HCT116 (cell line): ENCODE results near the gene TBC1D22B. TPM values are rescaled to one million over a fixed set of nuclear protein-coding genes. Genes with fewer than 3 reads are reported as not detected.

Experiments used
- ATAC-seq: fragments of 200-7000 bp; cut with Tn5 transposase; 2 replicates; pipeline ENCODE4 v1.9.1; 2020; ENCODE audit warnings: mild to moderate bottlenecking, moderate library complexity
- BruUV-seq: library from RNA; stranded (reverse); fragments of 400-500 nt; replicated peaks from 2 replicates; lab custom pipeline; 2021; lab: Mats Ljungman, UMichigan
- CTCF ChIA-PET: fragments of 300-600 bp; sonication (Branson Sonifier 250); formaldehyde crosslinking; loops from one replicate; lab custom pipeline; 2021; ENCODE audit warnings: antibody characterized with exemption; lab: Charles Lee
- POLR2A ChIA-PET: fragments of 300-600, 350-600 bp; sonication (Branson Sonifier 250); formaldehyde crosslinking; loops from one replicate; lab custom pipeline; 2021; ENCODE audit warnings: antibody characterized with exemption; lab: Charles Lee
- RAD21 ChIA-PET, 2 experiments: fragments of 300-600 bp; sonication (Branson Sonifier 250); formaldehyde crosslinking; loops; one replicate each; lab custom pipeline; 2023; ENCODE audit warnings: low total read pairs in 2 of 2; ENCODE audit not compliant: uncharacterized antibody in 2 of 2, unreplicated experiment in 2 of 2, low non-redundant PET in 1 of 2; lab: Charles Lee
- DNase-seq: peaks from one replicate; pipeline ENCODE4 v3.0.0-alpha.2; 2010; ENCODE audit warnings: low read depth, low spot score
- H2AFZ ChIP-seq: fragments of 200-600 bp; shearing (Covaris generic), sonication (generic); 2 replicates; pipeline ENCODE4 v1.6.1; 2017; ENCODE audit warnings: low read depth, mixed run types, mixed read lengths, antibody characterized with exemption, low read length; ENCODE audit not compliant: poor library complexity, severe bottlenecking
- H3K27ac ChIP-seq: 2 replicates; pipeline ENCODE4 v1.5.1; 2012; ENCODE audit warnings: low read depth, low read length
- H3K27me3 ChIP-seq: fragments of 200-600 bp; sonication (generic); 2 replicates; pipeline ENCODE4 v1.6.1; 2016; ENCODE audit warnings: mixed run types, low read length, mixed read lengths; ENCODE audit not compliant: insufficient read depth
- H3K36me3 ChIP-seq, 2 experiments: fragments of 200-500 bp in 1 of 2; fragments of 200-600 bp in 1 of 2; sonication (Bioruptor generic) in 1 of 2; sonication (generic) in 1 of 2; 2 replicates each; pipeline versions ENCODE4 v1.5.1 to v1.6.1; 2014 to 2016; ENCODE audit warnings: low read length in 2 of 2, inconsistent platforms in 1 of 2, mixed read lengths in 1 of 2, mixed run types in 1 of 2; ENCODE audit not compliant: insufficient read depth in 2 of 2, control insufficient read depth in 1 of 2
- H3K4me1 ChIP-seq, 2 experiments: fragments of 200-600 bp in 1 of 2; sonication (generic) in 1 of 2; 2 replicates each; pipeline versions ENCODE4 v1.5.1 to v1.6.1; 2012 to 2017; ENCODE audit warnings: low read length in 2 of 2, inconsistent platforms in 1 of 2, mild to moderate bottlenecking in 1 of 2, mixed read lengths in 1 of 2, mixed run types in 1 of 2, moderate library complexity in 1 of 2; ENCODE audit not compliant: insufficient read depth in 2 of 2, control insufficient read depth in 1 of 2
- H3K4me2 ChIP-seq: fragments of 200-600 bp; sonication (generic); 2 replicates; pipeline ENCODE4 v1.6.1; 2017; ENCODE audit warnings: mixed run types, low read length, mixed read lengths
- H3K4me3 ChIP-seq, 2 experiments: fragments of 200-600 bp in 1 of 2; sonication (generic) in 1 of 2; replicated peaks in 1 of 2; 2 replicates each; pipeline ENCODE4 v1.5.1; 2011 to 2016; ENCODE audit warnings: low read length in 2 of 2, control low read depth in 1 of 2, low read depth in 1 of 2, mild to moderate bottlenecking in 1 of 2, mixed read lengths in 1 of 2, mixed run types in 1 of 2
- H3K79me2 ChIP-seq: fragments of 200-600 bp; sonication (generic); 2 replicates; pipeline ENCODE4 v1.6.1; 2017; ENCODE audit warnings: mild to moderate bottlenecking, mixed run types, low read length, moderate library complexity, mixed read lengths; ENCODE audit not compliant: insufficient read depth
- H3K9ac ChIP-seq: fragments of 200-600 bp; sonication (generic); 2 replicates; pipeline ENCODE4 v1.6.1; 2016; ENCODE audit warnings: low read length, mixed read lengths
- H3K9me2 ChIP-seq: fragments of 200-600 bp; sonication (generic), shearing (Covaris generic); 2 replicates; pipeline ENCODE4 v1.6.1; 2017; ENCODE audit warnings: mixed run types, mild to moderate bottlenecking, moderate library complexity; ENCODE audit not compliant: insufficient read depth
- H3K9me3 ChIP-seq, 2 experiments: fragments of 200-500 bp in 1 of 2; fragments of 200-600 bp in 1 of 2; sonication (Bioruptor generic) in 1 of 2; sonication (generic) in 1 of 2; 2 replicates each; pipeline ENCODE4 v1.6.1; 2014 to 2017; ENCODE audit warnings: low read length in 2 of 2, mixed read lengths in 2 of 2, inconsistent platforms in 1 of 2, low read depth in 1 of 2, mild to moderate bottlenecking in 1 of 2, mixed run types in 1 of 2, moderate library complexity in 1 of 2; ENCODE audit not compliant: control insufficient read depth in 1 of 2, insufficient read depth in 1 of 2
- H4K20me1 ChIP-seq: fragments of 200-600 bp; sonication (generic), shearing (Covaris generic); 2 replicates; pipeline ENCODE4 v1.6.1; 2017; ENCODE audit warnings: mixed run types, mild to moderate bottlenecking, moderate library complexity; ENCODE audit not compliant: insufficient read depth
- CBX3 ChIP-seq: IDR thresholded peaks from 2 replicates; pipeline ENCODE4 v1.6.1; 2012; ENCODE audit warnings: low read depth
- CEBPB ChIP-seq: IDR thresholded peaks from 2 replicates; pipeline ENCODE4 v1.6.1; 2012; ENCODE audit warnings: low read depth
- CTCF ChIP-seq, 3 experiments: fragments of 200-600 bp in 1 of 3; sonication (generic) in 1 of 3; IDR thresholded peaks in 2 of 3; conservative IDR thresholded peaks in 1 of 3; 2 replicates each; pipeline ENCODE4 v1.5.1; 2012 to 2017; ENCODE audit warnings: low read depth in 2 of 3, low read length in 2 of 3, antibody characterized with exemption in 1 of 3, borderline replicate concordance in 1 of 3, control low read depth in 1 of 3, mild to moderate bottlenecking in 1 of 3, mixed read lengths in 1 of 3, mixed run types in 1 of 3, moderate library complexity in 1 of 3; ENCODE audit not compliant: insufficient read depth in 1 of 3
- EGR1 ChIP-seq: IDR thresholded peaks from 2 replicates; pipeline ENCODE4 v1.6.1; 2012; ENCODE audit warnings: low read depth
- ELF1 ChIP-seq: IDR thresholded peaks from 2 replicates; pipeline ENCODE4 v1.6.1; 2012; ENCODE audit warnings: low read depth, borderline replicate concordance
- EZH2 ChIP-seq: fragments of 200-600 bp; sonication (generic); IDR thresholded peaks from 2 replicates; pipeline ENCODE4 v1.6.1; 2017; ENCODE audit warnings: antibody characterized with exemption, mixed run types
- FOSL1 ChIP-seq: IDR thresholded peaks from 2 replicates; pipeline ENCODE4 v1.6.1; 2012; ENCODE audit warnings: low read depth
- JUND ChIP-seq: IDR thresholded peaks from 2 replicates; pipeline ENCODE4 v1.6.1; 2012
- MAX ChIP-seq: IDR thresholded peaks from 2 replicates; pipeline ENCODE4 v1.6.1; 2012
- POLR2A ChIP-seq: IDR thresholded peaks from 2 replicates; pipeline ENCODE4 v1.7.0; 2011; ENCODE audit warnings: borderline replicate concordance; ENCODE audit not compliant: insufficient read depth, insufficient read length; ENCODE audit errors: extremely low read depth
- RAD21 ChIP-seq: IDR thresholded peaks from 2 replicates; pipeline ENCODE4 v1.6.1; 2012; ENCODE audit warnings: low read depth, mild to moderate bottlenecking
- SIN3A ChIP-seq: IDR thresholded peaks from 2 replicates; pipeline ENCODE4 v1.6.1; 2012; ENCODE audit warnings: low read depth
- SRF ChIP-seq: IDR thresholded peaks from 2 replicates; pipeline ENCODE4 v1.6.1; 2012; ENCODE audit warnings: low read depth
- TCF7L2 ChIP-seq: IDR thresholded peaks from 2 replicates; pipeline ENCODE4 v1.7.0; 2011; ENCODE audit warnings: borderline replicate concordance, inconsistent platforms; ENCODE audit not compliant: insufficient read depth, insufficient read length; ENCODE audit errors: extremely low read depth
- YY1 ChIP-seq: IDR thresholded peaks from 2 replicates; pipeline ENCODE4 v1.6.1; 2011; ENCODE audit warnings: low read length, low read depth, moderate library complexity, mild to moderate bottlenecking; ENCODE audit not compliant: insufficient replicate concordance; ENCODE audit errors: extremely low read depth
- ZBTB33 ChIP-seq: IDR thresholded peaks from 2 replicates; pipeline ENCODE4 v1.6.1; 2011; ENCODE audit warnings: mild to moderate bottlenecking, low read length, moderate library complexity; ENCODE audit not compliant: insufficient replicate concordance; ENCODE audit errors: extremely low read depth
- ZNF274 ChIP-seq: fragments of 200-500 bp; sonication (Bioruptor generic); IDR thresholded peaks from 2 replicates; pipeline ENCODE4 v1.6.1; 2014; ENCODE audit warnings: mild to moderate bottlenecking, low read depth, low read length, inconsistent platforms
- intact Hi-C: fragments of 100-400 bp; cut with micrococcal nuclease; formaldehyde crosslinking; loops from 2 replicates; pipeline ENCODE4 v1.10.0; 2022
- total RNA-seq: library from RNA; stranded (reverse); gene quantifications from one replicate; pipeline ENCODE4 v1.2.1, GENCODE V29; 2021; ENCODE audit not compliant: unreplicated experiment

TBC1D22B gene
- total RNA-seq, 1 experiment from 2014 or later: 9.1 TPM

- no peaks in the 10 kb centered on the region for H3K27me3 ChIP-seq
- DNase-seq (no peak), ATAC-seq (no peak)
- no peak overlapping the region for H3K4me2 ChIP-seq
- H4K20me1 ChIP-seq: no peaks in the 10 kb centered on the region
- H3K4me1 ChIP-seq: peaks cover 0 to 4% of the 10 kb centered on the region in 2 experiments; a peak in 1 of 4 replicates
- ChIA-PET POLR2A (no interaction called here), CTCF (no interaction called here), RAD21 (no interaction called here)
- no peaks in the 10 kb centered on the region for H3K9me2 ChIP-seq
- H2AFZ ChIP-seq: no peak overlapping the region
- no peak overlapping the region for H3K9ac ChIP-seq
- no peak overlapping the region for H3K27ac ChIP-seq
- TF ChIP-seq YY1 (no peak), CTCF (IDR thresholded peaks at IDR 0.05 in 2 of 3, conservative IDR thresholded peaks at IDR 0.05 in 1 of 3; ENCODE audit: borderline replicate concordance in 1 of 3, insufficient read depth in 1 of 3, low read depth in 2 of 3, low read length in 2 of 3) (no peak), ZNF274 (no peak), ZBTB33 (no peak), SRF (no peak), FOSL1 (no peak), CBX3 (no peak), ELF1 (no peak), TCF7L2 (no peak), MAX (no peak), CEBPB (no peak), EZH2 (no peak), SIN3A (no peak), EGR1 (no peak), POLR2A (no peak), RAD21 (no peak), JUND (no peak)
- intact Hi-C loops: no loop called here
- no peaks in the 10 kb centered on the region for H3K36me3 ChIP-seq
- H3K79me2 ChIP-seq: no peaks in the 10 kb centered on the region
- no peak overlapping the region for H3K4me3 ChIP-seq
- no peaks in the 10 kb centered on the region for H3K9me3 ChIP-seq
- BruUV-seq: no TSS peak
These were observed 6.3 kb upstream of the TBC1D22B start for GRCh38 chr6:37251211-37251780.
